Ovary (tissue), 3 donors: Measurements from ENCODE around the gene BLTP3B.

Source experiments
- CTCF ChIP-seq, 3 donors: fragments of 450-650 bp in 2 of 3; fragments of 200-600 bp in 1 of 3; IDR thresholded peaks; one replicate each; pipeline versions ENCODE4 v1.5.1 to v1.8.0; 2016 to 2022; ENCODE audit warnings: antibody characterized with exemption in 3 of 3, mild to moderate bottlenecking in 1 of 3
- EP300 ChIP-seq: sonication (generic); formaldehyde crosslinking; IDR thresholded peaks from one replicate; pipeline ENCODE4 v1.6.1; 2017; ENCODE audit warnings: antibody characterized with exemption
- POLR2A ChIP-seq: fragments of 450-650 bp; IDR thresholded peaks from one replicate; pipeline ENCODE4 v1.6.1; 2017; ENCODE audit warnings: antibody characterized with exemption, mild to moderate bottlenecking, moderate library complexity
- donor health status: DM: no; HTN: no; CAD: no.

GRCh38 chr12:100141666-100141997, 1.0 kb downstream of the BLTP3B start:
- TF ChIP-seq CTCF (IDR thresholded peaks at IDR 0.05) (no peak), POLR2A (no peak), EP300 (no peak)
